Measurements from ENCODE around the gene MIS18BP1.

MIS18BP1 gene

DNA sequence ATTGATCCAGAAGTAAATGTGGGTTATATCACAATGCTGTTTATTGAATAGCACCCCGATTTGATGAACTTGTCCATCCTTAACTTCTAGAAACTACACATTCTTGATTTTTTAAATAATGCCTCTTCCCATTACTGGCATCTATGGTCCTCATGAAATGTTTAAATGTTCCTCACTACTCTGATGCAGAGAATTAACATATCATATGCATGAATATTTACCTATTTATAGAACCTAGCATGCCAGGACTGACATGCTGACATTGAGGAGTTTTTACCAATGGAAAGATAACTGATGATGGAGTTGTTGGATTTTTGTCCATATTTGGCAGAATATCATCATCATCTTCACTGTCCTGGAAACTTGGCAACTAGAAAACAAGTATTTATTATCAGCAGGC is 42.8 kb downstream of the MIS18BP1 start:
- ATAC-seq = no peak

DNA sequence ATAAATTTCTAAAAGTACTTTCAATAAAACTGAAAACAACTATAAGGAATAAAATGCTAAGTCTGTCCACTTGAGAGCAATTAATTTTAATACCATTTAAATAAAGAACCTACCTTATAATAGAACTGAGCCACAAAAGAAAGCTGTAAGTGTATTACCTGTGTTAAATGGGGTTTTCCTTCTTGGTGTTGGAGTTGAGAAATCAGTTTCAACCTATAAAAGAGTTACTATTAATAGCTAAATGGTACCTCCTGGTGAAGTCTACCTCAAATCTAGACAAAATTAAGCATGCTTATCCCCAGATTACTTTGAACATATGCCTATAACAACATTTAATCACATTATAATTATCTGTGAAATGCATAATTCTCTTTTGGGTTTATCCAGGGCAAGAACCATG is 48.8 kb downstream of the MIS18BP1 start:
- Mint-ChIP-seq H3K27ac (no peak overlapping the region), H3K4me1 (no peaks in the 10 kb centered on the region), H3K27me3 (no peaks in the 10 kb centered on the region), H3K4me3 (no peak overlapping the region), H3K9me3 (no peaks in the 10 kb centered on the region)
- DNase-seq = no peak
- no peak for ATAC-seq

More for the DNA sequence above, 42.8 kb downstream of the MIS18BP1 start:
- Mint-ChIP-seq H3K27me3 (no peaks in the 10 kb centered on the region), H3K9me3 (no peaks in the 10 kb centered on the region), H3K4me1 (no peaks in the 10 kb centered on the region), H3K4me3 (no peak overlapping the region), H3K27ac (no peak overlapping the region)
- no peak for DNase-seq

DNA sequence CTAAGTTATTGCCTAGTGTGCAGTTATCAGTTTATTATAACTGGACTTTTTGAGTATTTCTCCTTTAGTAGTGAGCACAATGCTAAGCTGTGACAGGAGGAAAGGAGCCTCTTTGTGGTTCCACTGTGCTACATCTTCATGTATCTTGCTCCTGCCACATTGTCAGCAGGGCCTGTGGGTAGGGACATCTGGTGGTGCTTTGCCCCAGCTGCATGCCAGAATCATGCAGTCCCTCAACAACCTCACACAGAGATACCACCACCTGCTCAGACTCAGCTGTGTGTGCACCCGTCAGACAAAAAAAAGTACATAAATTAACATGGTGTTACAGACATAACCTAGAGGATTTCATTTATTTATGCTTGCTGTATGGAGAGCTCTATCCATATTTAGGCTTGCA is 51.1 kb downstream of the MIS18BP1 start:
- Mint-ChIP-seq H3K9me3 (no peaks in the 10 kb centered on the region), H3K4me1 (no peaks in the 10 kb centered on the region), H3K27ac (no peak overlapping the region), H3K4me3 (no peak overlapping the region), H3K27me3 (no peaks in the 10 kb centered on the region)
- ATAC-seq (peak; percentile 81), DNase-seq (no peak)

DNA sequence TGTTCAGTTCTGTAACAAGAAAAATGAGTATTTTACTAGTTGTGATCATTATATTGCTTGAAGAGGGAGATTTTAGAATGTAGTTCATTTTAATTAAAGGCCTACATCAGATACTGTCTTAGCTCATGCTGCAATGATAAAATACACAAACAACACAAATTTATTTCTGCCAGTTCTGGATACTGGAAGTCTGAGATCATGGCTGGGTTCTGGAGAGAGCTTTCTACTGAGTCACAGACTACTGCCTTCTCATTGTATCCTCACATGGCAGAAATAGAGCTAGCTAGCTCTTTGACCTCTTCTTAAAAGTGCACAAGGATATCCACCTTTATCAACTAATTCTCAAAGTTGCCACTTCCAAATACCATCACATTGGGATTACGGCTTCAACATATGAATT is 53.8 kb downstream of the MIS18BP1 start:
- no peak overlapping the region for H3K27ac Mint-ChIP-seq
- H3K4me3 Mint-ChIP-seq = no peak overlapping the region
- H3K4me1 Mint-ChIP-seq = peaks cover 14% of the 10 kb centered on the region
- ATAC-seq = no peak
- H3K27me3 Mint-ChIP-seq = no peaks in the 10 kb centered on the region
- no peaks in the 10 kb centered on the region for H3K9me3 Mint-ChIP-seq
- no peak for DNase-seq

DNA sequence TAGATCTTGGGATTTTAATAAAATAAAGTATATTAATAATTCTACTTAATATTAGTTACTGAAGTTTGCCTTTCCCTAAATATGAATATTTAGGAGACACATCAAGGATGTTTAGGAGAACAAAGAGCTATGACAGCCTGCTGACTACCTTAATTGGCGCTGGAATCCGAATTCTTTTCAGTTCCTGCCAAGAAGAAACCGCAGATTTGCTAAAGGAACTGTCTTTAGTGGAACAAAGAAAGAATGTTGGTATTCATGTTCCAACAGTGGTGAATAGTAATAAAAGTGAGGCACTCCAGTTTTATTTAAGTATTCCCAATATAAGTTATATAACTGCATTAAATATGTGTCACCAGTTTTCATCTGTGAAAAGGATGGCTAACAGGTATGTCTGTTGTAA is 54.5 kb downstream of the MIS18BP1 start:
- Mint-ChIP-seq H3K27me3 (no peaks in the 10 kb centered on the region), H3K4me1 (peaks cover 14% of the 10 kb centered on the region), H3K4me3 (no peak overlapping the region), H3K27ac (no peak overlapping the region), H3K9me3 (no peaks in the 10 kb centered on the region)
- no peak for ATAC-seq
- DNase-seq = no peak

DNA sequence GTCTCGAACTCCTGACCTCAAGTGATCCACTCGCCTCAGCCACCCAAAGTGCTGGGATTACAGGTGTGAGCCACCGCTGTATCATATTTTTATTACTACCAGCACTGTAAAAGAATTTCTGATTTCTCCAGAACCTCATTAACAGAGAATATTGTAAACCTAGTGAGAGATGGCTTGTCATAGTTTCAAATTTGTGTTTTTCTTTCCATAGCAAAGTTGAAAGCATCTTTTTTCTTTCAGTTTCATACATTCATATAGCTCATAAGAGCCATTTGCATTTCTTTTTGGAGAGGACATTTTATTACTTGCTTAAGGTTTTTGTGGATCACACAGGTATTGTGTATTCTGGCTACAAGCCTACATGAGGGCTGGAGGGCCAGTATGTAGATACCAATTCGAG is 58.0 kb downstream of the MIS18BP1 start:
- no peak for ATAC-seq
- Mint-ChIP-seq H3K27me3 (no peaks in the 10 kb centered on the region), H3K4me1 (peaks cover 14% of the 10 kb centered on the region), H3K27ac (peak overlapping the region in 1 of 2 donors; percentile 33), H3K9me3 (no peaks in the 10 kb centered on the region), H3K4me3 (no peak overlapping the region)
- DNase-seq = no peak

DNA sequence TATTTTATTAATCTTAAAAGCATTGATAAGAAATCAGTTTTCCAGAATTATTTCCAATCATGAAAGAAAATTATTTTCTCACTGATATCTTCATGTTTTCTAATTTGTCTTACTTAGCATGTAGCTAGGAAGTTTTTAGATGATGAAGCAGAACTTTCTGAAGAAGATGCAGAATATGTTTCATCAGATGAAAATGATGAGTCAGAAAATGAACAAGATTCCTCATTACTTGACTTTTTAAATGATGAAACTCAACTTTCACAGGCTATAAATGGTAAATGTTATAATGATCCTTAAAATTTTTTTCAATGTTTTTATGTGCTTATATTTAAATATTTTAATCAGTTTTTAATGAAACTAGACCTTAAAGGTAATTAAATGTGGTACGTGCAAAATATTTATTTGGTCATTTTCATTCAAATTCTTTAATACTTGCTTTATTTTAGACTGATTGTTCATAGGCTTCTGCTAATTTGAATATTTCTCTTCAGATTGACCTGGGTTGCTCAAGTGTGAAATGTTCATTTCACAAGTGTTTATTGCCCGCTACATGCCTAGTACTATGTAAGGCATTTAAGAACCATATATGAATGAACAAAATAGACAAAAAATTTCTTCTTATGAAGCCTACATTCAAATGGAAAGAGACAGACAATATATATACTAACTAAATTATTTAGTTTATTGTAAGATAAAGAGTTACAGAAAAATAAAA is 67.7 kb downstream of the MIS18BP1 start:
- Mint-ChIP-seq H3K4me3 (no peak overlapping the region), H3K4me1 (no peaks in the 10 kb centered on the region), H3K27me3 (no peaks in the 10 kb centered on the region), H3K9me3 (no peaks in the 10 kb centered on the region), H3K27ac (no peak overlapping the region)
- DNase-seq (no peak), ATAC-seq (no peak)

DNA sequence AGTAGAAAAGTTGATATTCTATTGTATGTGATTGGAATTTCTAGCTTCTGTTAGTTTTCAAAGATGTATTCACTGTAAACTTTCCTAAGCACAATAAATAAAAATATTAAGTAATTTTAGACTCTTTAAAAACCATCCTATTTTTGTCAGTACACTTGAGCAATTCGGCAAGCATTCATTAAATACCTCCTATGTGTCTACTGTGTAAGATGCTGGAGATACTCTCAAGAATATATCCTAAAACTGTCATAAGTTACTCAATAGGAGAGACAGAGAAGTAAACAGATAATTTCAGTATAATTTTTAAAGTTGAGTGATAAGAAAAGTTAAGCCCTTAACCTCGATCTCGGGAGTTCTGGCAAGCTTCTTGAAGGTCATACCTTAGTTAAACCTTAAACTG is 71.2 kb downstream of the MIS18BP1 start:
- no peak for DNase-seq
- no peak for ATAC-seq
- H3K27me3 Mint-ChIP-seq = no peaks in the 10 kb centered on the region
- no peaks in the 10 kb centered on the region for H3K9me3 Mint-ChIP-seq
- no peak overlapping the region for H3K27ac Mint-ChIP-seq
- no peak overlapping the region for H3K4me3 Mint-ChIP-seq
- H3K4me1 Mint-ChIP-seq = no peaks in the 10 kb centered on the region

DNA sequence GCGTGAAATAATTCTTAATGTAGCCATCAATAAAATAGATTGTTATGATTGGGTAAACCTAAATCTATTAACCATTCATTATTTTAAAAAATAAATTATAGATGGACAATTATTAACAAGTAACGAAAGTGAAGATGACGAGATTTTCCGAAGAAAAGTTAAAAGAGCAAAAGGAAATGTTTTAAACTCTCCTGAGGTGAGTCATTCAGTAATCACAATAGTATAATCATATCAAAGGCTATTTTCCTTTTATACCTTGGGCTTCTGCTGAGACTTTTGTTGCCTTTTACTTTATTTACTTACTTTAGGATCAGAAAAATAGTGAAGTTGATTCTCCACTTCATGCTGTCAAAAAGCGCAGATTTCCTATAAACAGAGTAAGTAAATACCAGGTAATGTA is 71.7 kb downstream of the MIS18BP1 start:
- Mint-ChIP-seq H3K4me1 (no peaks in the 10 kb centered on the region), H3K4me3 (no peak overlapping the region), H3K9me3 (no peaks in the 10 kb centered on the region), H3K27me3 (no peaks in the 10 kb centered on the region), H3K27ac (peak overlapping the region in 1 of 2 donors; percentile 61)
- DNase-seq (no peak), ATAC-seq (no peak)

DNA sequence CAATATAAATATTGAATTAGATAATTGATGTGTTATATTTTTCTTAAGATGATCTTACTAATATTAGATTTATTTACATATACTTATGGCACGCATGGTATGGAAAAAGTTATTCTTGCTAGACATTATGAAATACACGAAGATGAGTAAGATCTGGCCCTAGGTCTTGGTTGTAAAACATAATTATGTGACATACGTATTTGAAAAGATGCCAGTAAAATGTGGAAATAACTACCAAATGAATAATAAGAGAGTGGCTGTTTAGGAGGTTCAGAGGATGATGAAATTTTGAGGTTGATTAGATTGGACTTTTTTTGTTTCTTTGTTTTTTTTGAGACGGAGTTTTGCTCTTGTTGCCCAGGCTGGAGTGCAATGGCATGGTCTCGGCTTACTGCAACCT is 75.9 kb downstream of the MIS18BP1 start:
- Mint-ChIP-seq H3K4me3 (no peak overlapping the region), H3K9me3 (no peaks in the 10 kb centered on the region), H3K27me3 (no peaks in the 10 kb centered on the region), H3K27ac (no peak overlapping the region), H3K4me1 (no peaks in the 10 kb centered on the region)
- ATAC-seq (no peak), DNase-seq (no peak)

DNA sequence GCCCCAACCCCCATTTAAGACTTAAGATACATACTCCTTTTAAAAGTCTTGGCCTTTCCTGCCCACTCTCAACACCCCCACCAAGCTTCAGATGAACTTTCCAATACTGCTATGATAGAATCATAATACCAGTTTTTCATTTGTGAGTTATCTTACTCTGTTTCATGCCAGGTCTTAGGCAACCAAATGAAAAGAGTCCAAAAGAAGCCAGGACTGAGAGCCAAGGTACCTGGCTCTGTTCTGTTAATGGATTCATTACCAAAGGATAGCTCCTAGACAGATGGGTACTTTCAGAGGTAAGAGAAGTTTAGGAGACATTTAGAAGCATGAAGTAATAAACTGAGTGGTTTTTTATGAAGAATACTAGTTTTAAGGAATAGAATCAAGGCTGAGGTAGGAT is 83.1 kb downstream of the MIS18BP1 start:
- H3K27me3 Mint-ChIP-seq = no peaks in the 10 kb centered on the region
- no peak for ATAC-seq
- no peak for DNase-seq
- no peaks in the 10 kb centered on the region for H3K9me3 Mint-ChIP-seq
- no peaks in the 10 kb centered on the region for H3K4me1 Mint-ChIP-seq
- H3K4me3 Mint-ChIP-seq = no peak overlapping the region
- H3K27ac Mint-ChIP-seq = no peak overlapping the region

DNA sequence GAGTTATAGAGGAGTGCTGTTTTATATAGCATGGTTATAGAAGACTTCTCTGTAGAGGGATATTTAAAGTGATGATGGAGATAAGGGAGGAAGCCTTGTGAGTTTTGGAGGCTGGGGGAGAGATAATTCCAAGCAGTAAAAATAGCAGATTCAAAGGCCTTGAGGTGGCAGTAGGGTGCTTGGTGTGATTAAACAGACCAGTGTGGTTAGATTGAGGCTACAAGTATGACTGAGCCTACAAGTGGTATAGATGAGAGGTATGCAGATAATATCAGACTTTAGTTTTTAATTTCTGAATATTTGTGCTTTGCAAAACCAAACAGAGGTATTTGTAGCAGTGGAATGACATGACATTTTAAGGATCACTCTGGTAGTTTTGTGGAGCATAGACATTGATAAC is 96.9 kb downstream of the MIS18BP1 start:
- peaks cover 9% of the 10 kb centered on the region for H3K4me1 Mint-ChIP-seq

More for the DNA sequence above, 96.9 kb downstream of the MIS18BP1 start:
- no peak overlapping the region for H3K4me3 Mint-ChIP-seq
- peak overlapping the region in 1 of 2 donors; percentile 2 for H3K27ac Mint-ChIP-seq
- no peaks in the 10 kb centered on the region for H3K27me3 Mint-ChIP-seq
- H3K9me3 Mint-ChIP-seq = no peaks in the 10 kb centered on the region
- DNase-seq = no peak
- ATAC-seq = peak; percentile 95

Data from stimulated activated naive CD8-positive, alpha-beta T cell treated with anti-CD3 and anti-CD28 coated beads, Interleukin-15, amount 100 ng/mL, for 72 hours (primary cell).